ENCODE measurements around the gene PDE11A. TPM values are rescaled to one million over a fixed set of nuclear protein-coding genes. Genes with fewer than 3 reads are reported as not detected.

Gene PDE11A
- total and polyA plus RNA-seq, 10 donors: 0.02 to 1.2 (median 0.22) TPM; not detected in 3

GRCh38 chr2:177869209-177869608 lies 203.4 kb downstream of the PDE11A start:
- Histone ChIP-seq H3K4me1 (no peaks in the 10 kb centered on the region), H3K9me3 (peaks cover 0 to 4% (median 0%) of the 10 kb centered on the region in 8 donors), H3K4me3 (no peak overlapping the region), H3K27ac (no peak overlapping the region), H3K27me3 (replicated peaks in 1 of 7) (no peaks in the 10 kb centered on the region), H3K36me3 (no peaks in the 10 kb centered on the region)
- DNase-seq: no peak
- TF ChIP-seq CTCF (IDR thresholded peaks at IDR 0.05 in 8 of 11, conservative IDR thresholded peaks at IDR 0.05 in 3 of 11): no peak
- 67 to 81% (median 70%) methylated on average over 3 of the region's 3 CpGs for WGBS, 5 donors
- intact Hi-C loops (cut with DNase I; ENCODE audit: low total_unique reads): no loop called here

- no peak for DNase-seq
- Histone ChIP-seq H3K4me3 (no peak overlapping the region), H3K9me3 (peaks cover 0 to 5% (median under 1%) of the 10 kb centered on the region in 8 donors), H3K27ac (no peak overlapping the region), H3K27me3 (replicated peaks in 1 of 7) (no peaks in the 10 kb centered on the region), H3K36me3 (no peaks in the 10 kb centered on the region), H3K4me1 (no peaks in the 10 kb centered on the region)
- TF ChIP-seq POLR2A (IDR thresholded peaks at IDR 0.05): no peak
- TF ChIP-seq POLR2AphosphoS5 (IDR thresholded peaks at IDR 0.05): no peak
- TF ChIP-seq CTCF (IDR thresholded peaks at IDR 0.05 in 8 of 11, conservative IDR thresholded peaks at IDR 0.05 in 3 of 11): no peak
- intact Hi-C loops (cut with DNase I; ENCODE audit: low total_unique reads): no loop called here
Measured at GRCh38 chr2:177868806-177869205, 203.8 kb downstream of the PDE11A start.

- intact Hi-C loops (cut with DNase I; ENCODE audit: low total_unique reads): no loop called here
- H3K27ac ChIP-seq: no peak overlapping the region
Measured at GRCh38 chr2:177857538-177857937, 215.0 kb downstream of the PDE11A start.

GRCh38 chr2:177852389-177852788 lies 220.2 kb downstream of the PDE11A start:
- intact Hi-C loops (cut with DNase I; ENCODE audit: low total_unique reads): no loop called here
- H3K36me3 ChIP-seq: no peaks in the 10 kb centered on the region
- no peak overlapping the region for H3K4me3 ChIP-seq
- H3K9me3 ChIP-seq: peaks cover 0 to 9% (median 4%) of the 10 kb centered on the region in 8 donors
- peaks cover 0 to 10% (median 0%) of the 10 kb centered on the region in 7 donors for H3K27me3 ChIP-seq (replicated peaks in 1 of 7)
- no peaks in the 10 kb centered on the region for H3K4me1 ChIP-seq
- H3K27ac ChIP-seq: no peak overlapping the region
- TF ChIP-seq POLR2A (IDR thresholded peaks at IDR 0.05) (no peak), CTCF (IDR thresholded peaks at IDR 0.05 in 8 of 11, conservative IDR thresholded peaks at IDR 0.05 in 3 of 11) (no peak), POLR2AphosphoS5 (IDR thresholded peaks at IDR 0.05) (no peak)
- WGBS, 5 donors: 52 to 72% (median 59%) methylated on average over 1 of the region's 1 CpG
- no peak for DNase-seq

More at GRCh38 chr2:177857538-177857937, 215.0 kb downstream of the PDE11A start:
- whole genome bisulfite sequencing, 5 donors: 54 to 71% (median 64%) methylated on average over 1 of the region's 1 CpG
- no peaks in the 10 kb centered on the region for H3K36me3 ChIP-seq
- no peak overlapping the region for H3K4me3 ChIP-seq
- no peak for DNase-seq
- H3K27me3 ChIP-seq (replicated peaks in 1 of 7): peaks cover 0 to 10% (median 0%) of the 10 kb centered on the region in 7 donors
- H3K4me1 ChIP-seq: no peaks in the 10 kb centered on the region
- TF ChIP-seq POLR2AphosphoS5 (IDR thresholded peaks at IDR 0.05): no peak
- no peak for TF ChIP-seq POLR2A (IDR thresholded peaks at IDR 0.05)
- TF ChIP-seq CTCF (IDR thresholded peaks at IDR 0.05 in 8 of 11, conservative IDR thresholded peaks at IDR 0.05 in 3 of 11): no peak
- peaks cover 0 to 14% (median 8%) of the 10 kb centered on the region in 8 donors for H3K9me3 ChIP-seq
